Jurkat, Clone E6-1 (cell line): ENCODE data around the gene TDRD9.

Experiments
- DNase-seq: peaks from one replicate; pipeline ENCODE4 v3.0.0-alpha.2; 2011; ENCODE audit warnings: low read depth, low spot score
- H3K4me3 ChIP-seq: 2 replicates; pipeline ENCODE4 v1.5.1; 2011; ENCODE audit warnings: mild to moderate bottlenecking, low read length, control low read depth, moderate library complexity

TDRD9 gene

DNA sequence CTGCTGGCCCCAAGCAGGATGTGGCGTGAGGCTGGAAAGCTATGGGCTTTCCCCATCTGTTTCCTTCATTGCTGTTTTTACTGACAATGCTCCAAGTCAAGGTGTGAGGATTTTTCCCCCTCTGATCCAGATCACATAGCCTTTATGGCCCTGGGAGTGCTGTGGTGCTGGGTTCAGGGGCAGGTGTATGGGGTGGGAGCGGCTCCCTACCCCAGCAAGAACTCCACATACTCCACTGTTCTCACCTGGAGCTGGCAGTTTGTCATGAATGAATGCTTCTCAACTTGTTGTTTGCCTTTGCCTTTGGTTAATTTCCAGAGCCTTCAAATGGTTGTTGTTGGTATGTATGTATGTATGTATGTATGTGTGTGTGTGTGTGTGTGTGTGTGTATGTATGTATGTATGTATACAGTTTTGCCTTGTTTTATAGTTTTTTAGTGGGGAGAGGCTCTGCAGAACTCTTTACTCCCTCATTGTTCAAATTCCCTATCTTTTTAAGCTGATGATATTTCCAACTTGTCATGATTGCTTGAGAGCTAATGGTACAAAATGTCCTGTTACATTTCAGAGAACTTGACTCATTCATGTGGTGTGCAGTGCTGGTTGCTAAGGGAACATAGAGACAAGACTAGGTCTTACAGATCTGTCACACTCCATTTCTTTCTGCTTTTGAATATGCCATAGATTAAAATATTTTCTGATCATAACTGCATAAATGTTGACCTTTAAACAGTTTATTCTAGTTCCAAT is 120.7 kb downstream of the TDRD9 start:
- DNase-seq = no peak

DNA sequence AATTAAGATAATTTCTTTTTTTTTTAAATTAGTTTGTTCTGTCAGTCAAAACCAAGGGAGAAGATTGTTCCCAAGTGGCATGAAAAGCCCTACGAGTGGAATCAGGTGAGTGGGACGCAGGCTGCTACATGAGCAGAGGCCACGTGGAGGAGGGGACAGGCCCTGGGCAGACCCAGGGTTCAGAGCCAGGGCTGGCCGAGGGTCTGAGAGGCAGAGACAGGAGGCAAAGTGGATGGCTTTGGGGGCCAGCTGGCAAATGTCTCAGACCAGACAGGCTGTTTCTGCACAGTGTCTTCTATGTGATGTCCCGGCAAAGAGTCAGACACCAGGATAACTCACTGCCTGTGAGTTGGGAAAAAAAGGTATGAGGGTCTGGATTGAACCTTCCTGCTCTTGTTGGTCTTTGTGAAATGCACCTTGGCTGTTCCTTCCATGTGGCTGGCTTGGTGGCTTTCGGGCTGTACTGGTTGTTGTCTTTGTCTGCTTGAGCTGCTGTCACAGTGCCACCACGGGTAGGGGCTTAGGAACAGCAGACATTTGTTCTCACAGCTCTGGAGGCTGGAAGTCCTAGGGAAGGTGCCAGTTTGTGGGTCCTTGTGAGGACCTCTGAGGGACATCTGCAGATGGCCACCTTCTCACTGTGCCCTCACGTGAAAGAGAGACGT is 121.5 kb downstream of the TDRD9 start:
- DNase-seq = no peak
- H3K4me3 ChIP-seq = no peak overlapping the region

More for the DNA sequence above, 120.7 kb downstream of the TDRD9 start:
- no peak overlapping the region for H3K4me3 ChIP-seq

DNA sequence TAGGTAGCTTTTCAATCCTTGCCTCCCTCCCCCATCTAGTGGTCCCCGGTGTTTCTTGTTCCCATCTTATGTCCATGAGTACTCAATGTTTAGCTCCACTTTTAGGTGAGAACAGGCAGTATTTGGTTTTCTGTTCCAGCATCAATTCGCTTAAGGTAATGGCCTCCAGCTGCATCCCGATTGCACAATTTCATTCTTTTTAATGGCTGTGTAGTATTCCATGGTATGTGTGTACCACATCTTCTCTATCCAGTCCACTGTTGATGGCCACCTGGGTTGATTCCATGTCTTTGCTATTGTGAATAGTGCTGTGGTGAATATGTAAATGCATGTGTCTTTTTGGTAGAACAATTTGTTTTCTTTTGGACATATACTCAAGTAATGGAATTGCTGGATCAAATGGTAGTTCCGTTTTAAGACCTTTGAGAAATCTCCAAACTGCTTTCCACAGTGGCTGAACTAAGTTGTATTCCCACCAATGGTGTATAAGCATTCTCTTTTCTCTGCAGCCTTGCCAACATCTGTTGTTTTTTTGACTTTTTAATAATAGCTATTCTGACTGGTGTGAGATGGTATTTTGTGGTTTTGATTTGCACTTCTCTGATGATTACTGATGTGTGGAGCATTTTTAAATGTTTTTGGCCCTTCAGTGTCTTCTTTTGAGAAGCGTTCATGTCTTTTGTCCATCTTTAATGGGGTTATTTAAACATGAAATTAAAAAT is 123.0 kb downstream of the TDRD9 start:
- DNase-seq = no peak
- H3K4me3 ChIP-seq = no peak overlapping the region

DNA sequence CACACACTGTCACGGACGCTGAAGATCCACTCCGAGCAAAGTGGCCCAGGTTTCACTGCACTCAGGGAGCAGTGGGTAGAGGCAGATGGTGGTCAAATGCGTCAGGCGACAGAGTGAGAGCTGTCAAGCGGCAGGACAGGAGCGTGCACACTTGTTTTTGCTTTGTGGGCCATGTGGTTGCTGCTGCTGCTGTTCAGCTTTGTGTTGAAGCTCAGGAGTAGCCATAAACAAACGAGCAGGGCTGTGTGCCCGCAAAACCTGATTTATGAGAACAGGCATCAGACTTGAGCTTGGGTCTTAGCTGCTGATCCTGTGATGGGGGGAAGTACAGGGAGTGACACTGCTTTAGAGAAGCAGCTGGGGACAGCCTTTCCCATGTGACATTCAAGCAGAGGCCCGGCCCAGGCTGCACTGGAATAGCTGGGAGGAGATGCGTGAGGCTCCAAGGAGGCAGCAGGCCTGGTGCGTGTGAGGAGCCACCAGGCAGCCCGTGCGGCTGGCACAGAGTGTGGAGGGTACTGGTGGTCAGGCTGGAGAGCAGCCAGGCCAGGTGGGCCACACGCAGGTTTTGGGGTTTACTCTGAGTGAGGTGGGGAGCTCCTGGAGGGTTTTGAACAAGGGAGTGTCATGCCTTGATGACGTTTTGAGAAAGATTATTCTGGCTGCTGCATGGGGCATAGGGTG is 126.1 kb downstream of the TDRD9 start:
- H3K4me3 ChIP-seq = no peak overlapping the region
- DNase-seq = no peak

DNA sequence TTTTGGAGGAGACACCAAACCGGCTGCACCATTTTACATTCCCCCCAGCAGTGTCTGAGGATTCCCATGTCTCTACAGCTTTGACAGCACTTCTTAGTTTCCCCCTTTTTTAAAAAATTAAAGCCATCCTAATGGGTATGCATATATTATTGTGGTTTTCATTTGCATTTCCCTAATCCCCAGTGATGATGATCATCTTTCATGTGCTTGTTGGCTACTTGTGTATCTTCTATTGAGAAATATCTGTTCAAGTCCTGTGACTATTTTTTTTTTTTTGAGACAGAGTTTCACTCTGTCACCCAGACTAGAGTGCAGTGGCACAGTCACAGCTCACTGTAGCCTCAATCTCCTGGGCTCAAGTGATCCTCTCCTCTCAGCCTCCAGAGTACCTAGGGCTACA is 134.0 kb downstream of the TDRD9 start:
- no peak overlapping the region for H3K4me3 ChIP-seq
- no peak for DNase-seq

DNA sequence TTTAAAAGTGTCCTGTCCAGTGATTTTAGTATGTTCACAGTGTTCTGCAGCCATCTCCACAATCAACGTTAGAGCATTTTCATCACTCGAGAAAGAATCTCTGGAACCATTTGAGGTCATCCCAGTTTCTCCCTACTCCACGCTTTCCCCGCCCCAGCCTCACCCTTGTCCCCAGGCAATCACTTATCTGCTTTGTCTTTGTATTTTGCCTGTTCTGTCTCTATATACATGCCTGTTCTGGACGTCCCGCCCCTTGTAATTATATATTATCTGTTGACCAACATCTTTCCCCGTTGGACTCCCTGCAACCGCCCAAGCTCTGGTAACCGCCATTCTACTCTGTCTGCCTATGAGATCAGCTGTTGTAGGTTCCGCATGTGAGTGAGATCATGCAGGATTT is 135.7 kb downstream of the TDRD9 start:
- no peak overlapping the region for H3K4me3 ChIP-seq

DNA sequence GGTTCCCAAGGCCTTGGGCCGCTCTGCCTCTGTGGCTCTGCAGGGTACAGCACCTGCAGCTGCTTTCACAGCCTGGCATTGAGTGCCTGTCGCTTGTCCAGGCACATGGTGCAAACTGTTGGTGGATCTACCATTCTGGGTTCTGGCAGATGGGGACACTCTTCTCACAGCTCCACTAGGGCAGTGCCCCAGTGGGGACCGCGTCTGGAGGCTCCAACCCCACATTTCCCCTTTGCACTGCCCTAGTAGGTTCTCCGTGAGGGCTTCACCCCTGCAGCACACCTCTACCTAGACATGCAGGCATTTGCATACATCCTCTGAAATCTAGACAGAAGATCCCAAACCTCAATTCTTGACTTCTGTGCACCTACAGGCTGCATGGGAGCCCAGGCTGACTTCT is 138.0 kb downstream of the TDRD9 start:
- DNase-seq = no peak
- H3K4me3 ChIP-seq = no peak overlapping the region

More for the DNA sequence above, 135.7 kb downstream of the TDRD9 start:
- no peak for DNase-seq

DNA sequence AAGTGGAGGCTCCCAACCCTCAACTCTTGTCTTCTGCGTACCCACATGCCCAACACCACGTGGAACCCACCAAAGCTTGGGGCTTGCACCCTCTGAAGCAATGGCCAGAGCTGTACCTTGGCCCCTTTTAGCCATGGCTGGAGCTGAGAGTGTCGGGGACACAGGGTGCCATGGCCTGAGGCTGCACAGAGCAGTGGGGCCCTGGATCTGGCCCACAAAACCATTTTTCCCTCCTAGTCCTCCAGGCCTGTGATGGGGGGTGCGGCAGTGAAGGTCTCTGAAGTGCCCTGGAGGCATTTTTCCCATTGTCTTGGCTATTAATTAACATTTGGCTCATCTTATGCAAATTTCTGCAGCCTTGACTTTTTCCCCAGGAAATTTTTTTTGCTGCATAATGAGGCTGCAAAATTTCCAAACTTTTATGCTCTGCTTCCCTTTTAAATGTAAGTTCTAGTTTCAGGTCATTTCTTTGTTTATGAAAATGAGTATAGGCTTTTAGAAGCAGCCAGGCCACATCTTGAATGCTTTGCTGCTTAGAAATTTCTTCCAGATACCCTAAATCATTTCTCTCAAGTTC is 138.6 kb downstream of the TDRD9 start:
- H3K4me3 ChIP-seq = no peak overlapping the region

DNA sequence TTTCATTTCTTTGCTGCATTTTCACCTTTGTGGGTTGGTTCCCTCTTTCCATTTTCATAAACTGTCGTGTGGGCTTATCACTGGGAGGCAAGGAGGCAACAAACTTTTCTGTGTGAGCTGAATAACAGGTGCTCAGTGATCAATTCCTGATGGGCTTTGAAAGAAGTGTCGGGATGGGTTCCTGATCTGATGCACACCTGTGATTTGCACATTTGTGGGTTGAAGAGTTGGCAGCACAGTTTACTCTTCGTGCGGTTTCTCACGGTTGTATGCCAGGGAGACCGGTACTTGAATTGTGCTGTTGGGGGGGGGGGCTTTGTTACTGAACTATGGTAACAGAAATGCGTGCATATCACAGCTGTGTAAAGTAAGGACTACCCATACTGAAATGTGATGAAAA is 141.3 kb downstream of the TDRD9 start:
- DNase-seq = peak; percentile 93
- H3K4me3 ChIP-seq = peak overlapping the region; percentile 10

More for the DNA sequence above, 138.6 kb downstream of the TDRD9 start:
- DNase-seq = no peak

DNA sequence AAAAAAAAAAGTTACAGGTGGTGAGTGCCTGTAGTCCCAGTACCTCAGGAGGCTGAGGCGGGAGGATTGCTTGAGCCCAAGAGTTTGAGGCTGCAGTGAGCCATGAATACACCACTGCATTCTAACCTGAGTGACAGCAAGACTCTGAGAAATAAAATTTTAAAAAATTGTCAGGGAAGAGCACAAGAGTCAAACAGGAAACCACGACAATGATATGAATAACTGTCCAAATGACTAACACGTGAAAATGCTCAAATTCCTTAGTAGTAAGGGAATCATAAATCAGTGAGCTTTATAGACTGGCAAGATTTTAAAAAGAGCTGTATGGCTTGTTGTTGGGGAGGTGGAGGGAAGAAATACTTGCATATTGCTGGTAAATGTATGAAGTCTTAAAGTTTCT is 144.3 kb downstream of the TDRD9 start:
- DNase-seq = peak; percentile 41

DNA sequence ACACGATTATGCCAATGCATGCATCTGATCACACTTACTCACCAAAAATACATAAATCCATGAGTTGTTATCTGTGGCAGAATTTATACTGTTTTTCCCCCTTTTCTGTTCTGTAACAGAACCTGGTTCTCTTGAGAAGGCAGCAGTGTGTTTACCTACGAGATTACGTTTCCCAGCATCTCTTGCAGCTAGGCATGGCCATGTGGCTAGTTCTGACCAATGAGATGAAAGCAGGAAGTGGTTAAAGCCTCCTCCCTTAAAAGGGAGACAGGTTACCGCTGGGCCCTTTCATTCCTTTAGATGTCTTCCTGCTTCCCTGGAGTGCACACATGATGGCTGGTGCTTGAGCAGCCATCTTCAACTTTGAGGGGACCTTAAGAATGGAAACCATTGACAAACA is 145.5 kb downstream of the TDRD9 start:
- no peak for DNase-seq
- H3K4me3 ChIP-seq = no peak overlapping the region

More for the DNA sequence above, 144.3 kb downstream of the TDRD9 start:
- H3K4me3 ChIP-seq = no peak overlapping the region

DNA sequence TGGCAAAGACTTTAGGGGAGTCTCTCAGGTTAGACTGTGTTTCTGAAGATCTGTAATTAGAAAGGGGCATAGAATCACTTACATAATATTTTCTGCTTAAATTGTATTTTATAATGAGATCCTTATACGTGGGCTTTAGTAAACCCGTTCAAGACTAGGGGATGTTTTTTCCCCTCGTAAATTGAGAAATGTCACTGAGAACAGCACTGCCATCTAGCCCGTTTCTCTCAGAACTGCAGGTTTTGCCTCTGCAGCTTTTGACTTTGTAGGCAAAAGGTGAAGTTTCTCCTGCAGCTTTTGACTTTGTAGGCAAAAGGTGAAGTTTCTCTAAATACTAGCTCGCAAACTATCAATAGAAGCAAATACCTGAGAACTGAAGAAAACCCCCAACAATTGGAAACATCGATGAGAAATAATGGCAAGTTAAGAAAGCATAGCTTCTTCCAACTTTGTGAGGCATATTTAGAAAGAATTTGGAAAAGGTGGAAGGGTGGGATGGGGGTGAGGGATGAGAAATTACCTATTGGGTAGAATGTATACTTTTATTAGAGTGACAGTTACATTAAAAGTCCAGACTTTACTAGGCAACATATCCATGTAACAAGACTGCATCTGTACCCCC is 147.4 kb downstream of the TDRD9 start:
- no peak overlapping the region for H3K4me3 ChIP-seq
- DNase-seq = peak; percentile 75

DNA sequence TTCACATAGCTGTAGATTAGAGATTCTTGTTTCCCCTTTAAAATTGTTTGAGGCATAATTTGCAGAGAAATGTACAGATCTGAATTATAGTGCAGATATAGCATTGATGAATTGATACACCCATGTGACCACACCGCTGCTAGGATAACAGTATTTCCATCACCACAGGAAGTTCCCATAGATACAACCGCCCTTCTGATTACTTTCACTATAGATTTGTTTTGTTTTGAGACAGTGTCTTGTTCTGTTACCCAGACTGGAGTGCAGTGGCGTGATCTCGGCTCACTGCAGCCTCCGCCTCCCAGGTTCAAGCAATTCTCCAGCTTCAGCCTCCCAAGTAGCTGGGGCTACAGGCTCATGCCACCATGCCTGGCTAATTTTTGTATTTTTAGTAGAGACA is 148.5 kb downstream of the TDRD9 start:
- H3K4me3 ChIP-seq = peak overlapping the region; percentile 11; the same call in 1 of the 2 replicates
- peak; percentile 67 for DNase-seq

DNA sequence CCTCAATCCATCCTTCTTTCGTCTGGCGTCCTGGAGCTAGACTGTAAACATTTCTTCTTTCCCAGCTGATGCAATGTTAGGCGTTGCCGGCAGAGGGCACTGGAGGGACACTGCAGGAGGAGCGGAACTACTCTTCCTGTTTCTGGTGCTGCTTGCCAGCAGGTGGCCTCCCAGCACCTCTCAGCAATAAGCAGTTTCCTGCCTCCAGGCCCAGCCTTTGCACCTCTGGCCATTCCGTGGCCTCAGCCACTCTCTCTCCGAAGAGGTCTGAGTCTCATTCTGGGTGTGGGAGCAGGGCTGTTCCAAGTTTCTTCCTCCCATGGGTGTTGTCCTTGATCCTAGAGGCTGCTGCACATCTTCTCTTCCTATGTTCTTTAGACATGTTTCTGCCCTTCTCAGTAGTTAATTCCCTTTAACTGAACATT is 149.8 kb downstream of the TDRD9 start:
- H3K4me3 ChIP-seq = peak overlapping the region; percentile 15
- DNase-seq = peak; percentile 93

DNA sequence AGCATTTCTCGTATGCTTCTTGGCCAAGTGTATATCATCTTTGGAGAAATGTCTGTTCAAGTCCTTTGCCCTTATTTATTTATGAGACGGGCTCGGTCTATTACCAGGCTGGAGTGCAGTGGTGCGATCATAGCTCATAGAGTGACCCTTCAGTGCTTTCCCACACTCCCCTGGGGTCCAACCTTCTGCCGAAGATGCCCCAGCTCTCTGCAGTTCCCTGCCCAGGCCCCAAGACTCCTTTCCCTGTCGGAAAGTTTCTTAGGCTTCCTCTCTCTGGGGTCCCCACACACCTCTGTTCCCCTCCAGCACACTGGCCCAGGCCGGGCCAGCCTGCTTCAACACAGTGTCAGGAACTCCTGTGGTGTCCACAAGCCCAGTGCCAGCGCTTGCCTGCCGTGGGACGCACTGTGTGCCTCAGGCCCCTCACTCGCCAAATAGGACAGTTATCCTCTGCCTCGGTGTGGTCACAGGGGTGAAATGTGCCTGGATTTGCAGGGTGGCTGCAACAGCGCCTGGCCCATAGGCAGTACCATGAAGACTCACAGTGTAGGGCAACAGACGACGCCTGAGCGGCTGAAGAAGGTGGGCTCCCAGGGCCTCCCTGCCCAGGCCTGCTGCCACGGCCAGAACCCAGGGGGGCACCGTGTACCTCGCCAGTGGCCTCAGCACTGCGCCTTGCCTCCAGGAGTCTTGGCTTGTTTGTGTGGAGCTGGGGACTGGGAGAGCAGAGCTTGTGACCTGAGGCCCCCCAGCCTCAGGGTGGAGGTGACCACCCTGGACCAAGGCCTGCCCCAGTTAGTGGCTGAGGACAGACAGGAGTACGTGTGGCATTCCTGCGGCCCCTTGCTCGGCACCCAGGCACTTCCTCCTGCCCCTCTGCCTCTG is 152.4 kb downstream of the TDRD9 start:
- H3K4me3 ChIP-seq = no peak overlapping the region
- no peak for DNase-seq

- no peak overlapping the region for H3K4me3 ChIP-seq
- DNase-seq = no peak
Measured at GRCh38 chr14:104081261-104081835, 153.1 kb downstream of the TDRD9 start.

- H3K4me3 ChIP-seq = no peak overlapping the region
- no peak for DNase-seq
Measured at GRCh38 chr14:104081951-104082464, 153.8 kb downstream of the TDRD9 start.
